Measurements from ENCODE around the gene CAMTA1.

CAMTA1 gene

GRCh38 chr1:6965083-6965934, 180.1 kb downstream of the CAMTA1 start:
- TF ChIP-seq ELF4 (IDR thresholded peaks at IDR 0.05) (no peak), ZNF384 (IDR thresholded peaks at IDR 0.05) (no peak), FOXK2 (IDR thresholded peaks at IDR 0.05) (no peak), FOXM1 (IDR thresholded peaks at IDR 0.05; ENCODE audit: borderline replicate concordance) (no peak), CTBP1 (IDR thresholded peaks at IDR 0.05; ENCODE audit: borderline replicate concordance) (no peak), LEF1 (IDR thresholded peaks at IDR 0.05; ENCODE audit: borderline replicate concordance) (no peak), BHLHE40 (IDR thresholded peaks at IDR 0.05; ENCODE audit: borderline replicate concordance) (no peak), TARDBP (IDR thresholded peaks at IDR 0.05) (no peak), HDGF (IDR thresholded peaks at IDR 0.05; ENCODE audit: borderline replicate concordance) (no peak), SP1 (IDR thresholded peaks at IDR 0.05) (no peak), FOXA1 (IDR thresholded peaks at IDR 0.05) (no peak), NFRKB (IDR thresholded peaks at IDR 0.05) (no peak), SUZ12 (IDR thresholded peaks at IDR 0.05) (no peak), ARNT (IDR thresholded peaks at IDR 0.05) (no peak), L3MBTL2 (conservative IDR thresholded peaks at IDR 0.05) (no peak)
- TF ChIP-seq, protein P1, sequence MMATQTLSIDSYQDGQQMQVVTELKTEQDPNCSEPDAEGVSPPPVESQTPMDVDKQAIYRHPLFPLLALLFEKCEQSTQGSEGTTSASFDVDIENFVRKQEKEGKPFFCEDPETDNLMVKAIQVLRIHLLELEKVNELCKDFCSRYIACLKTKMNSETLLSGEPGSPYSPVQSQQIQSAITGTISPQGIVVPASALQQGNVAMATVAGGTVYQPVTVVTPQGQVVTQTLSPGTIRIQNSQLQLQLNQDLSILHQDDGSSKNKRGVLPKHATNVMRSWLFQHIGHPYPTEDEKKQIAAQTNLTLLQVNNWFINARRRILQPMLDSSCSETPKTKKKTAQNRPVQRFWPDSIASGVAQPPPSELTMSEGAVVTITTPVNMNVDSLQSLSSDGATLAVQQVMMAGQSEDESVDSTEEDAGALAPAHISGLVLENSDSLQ (IDR thresholded peaks at IDR 0.05) = no peak
- ChIA-PET CTCF (interaction anchor here (0.6 kb wide), 2 partner anchors 108 to 168 kb away, joined by 3 to 4 read pairs; no protein-coding TSS in a partner anchor), POLR2A (no interaction called here)

DNA sequence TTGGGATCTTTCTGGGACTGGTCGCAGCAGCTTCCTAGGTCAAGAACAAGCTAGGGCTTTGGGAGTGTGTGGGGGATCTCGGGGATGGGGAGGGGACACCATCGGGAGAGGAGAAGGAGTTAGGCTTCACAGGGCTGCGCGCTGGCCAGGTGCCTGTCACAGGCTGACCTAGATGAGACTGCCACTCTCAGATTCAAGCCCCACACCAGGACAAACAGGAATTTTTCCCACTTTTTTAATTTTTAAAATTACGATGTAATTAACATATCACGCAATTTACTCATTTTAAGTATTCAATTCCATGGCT, 180.6 kb downstream of the CAMTA1 start:
- TF ChIP-seq SUZ12 (IDR thresholded peaks at IDR 0.05) (no peak), L3MBTL2 (conservative IDR thresholded peaks at IDR 0.05) (no peak), FOXM1 (IDR thresholded peaks at IDR 0.05; ENCODE audit: borderline replicate concordance) (no peak), LEF1 (IDR thresholded peaks at IDR 0.05; ENCODE audit: borderline replicate concordance) (no peak), FOXA1 (IDR thresholded peaks at IDR 0.05) (no peak), ZNF384 (IDR thresholded peaks at IDR 0.05) (no peak), BHLHE40 (IDR thresholded peaks at IDR 0.05; ENCODE audit: borderline replicate concordance) (no peak), HDGF (IDR thresholded peaks at IDR 0.05; ENCODE audit: borderline replicate concordance) (no peak), FOXK2 (IDR thresholded peaks at IDR 0.05) (no peak), SP1 (IDR thresholded peaks at IDR 0.05) (no peak), CTBP1 (IDR thresholded peaks at IDR 0.05; ENCODE audit: borderline replicate concordance) (no peak), ARNT (IDR thresholded peaks at IDR 0.05) (no peak), NFRKB (IDR thresholded peaks at IDR 0.05) (no peak), TARDBP (IDR thresholded peaks at IDR 0.05) (no peak), ELF4 (IDR thresholded peaks at IDR 0.05) (no peak)
- TF ChIP-seq, protein P1 (IDR thresholded peaks at IDR 0.05) = no peak
- ChIA-PET POLR2A (no interaction called here), CTCF (interaction anchor here (0.6 kb wide), 1 partner anchor 109 kb away, joined by 4 read pairs; no protein-coding TSS in a partner anchor)
- no peak for DNase-seq (ENCODE audit: extremely low spot score)

More at GRCh38 chr1:6965083-6965934, 180.1 kb downstream of the CAMTA1 start:
- no peak for DNase-seq (ENCODE audit: extremely low spot score)

- DNase-seq (ENCODE audit: extremely low spot score) = no peak
- TF ChIP-seq HDGF (IDR thresholded peaks at IDR 0.05; ENCODE audit: borderline replicate concordance) (no peak), L3MBTL2 (conservative IDR thresholded peaks at IDR 0.05) (no peak), BHLHE40 (IDR thresholded peaks at IDR 0.05; ENCODE audit: borderline replicate concordance) (no peak), LEF1 (IDR thresholded peaks at IDR 0.05; ENCODE audit: borderline replicate concordance) (no peak), FOXA1 (IDR thresholded peaks at IDR 0.05) (no peak), ZNF384 (IDR thresholded peaks at IDR 0.05) (no peak), ARNT (IDR thresholded peaks at IDR 0.05) (no peak)
- TF ChIP-seq, protein P1 (IDR thresholded peaks at IDR 0.05) = no peak
- ChIA-PET CTCF (no interaction called here), POLR2A (no interaction called here)
Observed at GRCh38 chr1:6966326-6966725, 181.1 kb downstream of the CAMTA1 start.

GRCh38 chr1:6967431-6968111, 182.3 kb downstream of the CAMTA1 start:
- CTCF ChIA-PET = interaction anchor here (0.6 kb wide), 1 partner anchor 75 kb away, joined by 3 read pairs; no protein-coding TSS in a partner anchor
- POLR2A ChIA-PET = no interaction called here
- no peak for DNase-seq (ENCODE audit: extremely low spot score)
- TF ChIP-seq CTBP1 (IDR thresholded peaks at IDR 0.05; ENCODE audit: borderline replicate concordance) = no peak
- TF ChIP-seq, protein P1 (IDR thresholded peaks at IDR 0.05) = no peak

GRCh38 chr1:6969106-6969505, 183.9 kb downstream of the CAMTA1 start:
- CTCF ChIA-PET = no interaction called here
- no peak for DNase-seq (ENCODE audit: extremely low spot score)
- POLR2A ChIA-PET = no interaction called here
- TF ChIP-seq ZNF384 (IDR thresholded peaks at IDR 0.05) (no peak), LEF1 (IDR thresholded peaks at IDR 0.05; ENCODE audit: borderline replicate concordance) (no peak)
